GM12865 (cell line): Measurements from ENCODE around the gene ACO1.

Experiments used
- DNase-seq: peaks from one replicate; pipeline ENCODE4 v3.0.0; 2010; ENCODE audit warnings: low read depth
- H3K4me3 ChIP-seq: 2 replicates; pipeline ENCODE4 v1.5.1; 2011; ENCODE audit warnings: mild to moderate bottlenecking, low read depth, low read length, control low read depth
- CTCF ChIP-seq: IDR thresholded peaks from 2 replicates; pipeline ENCODE4 v1.5.1; 2011; ENCODE audit warnings: low read length, control low read depth, low read depth, inconsistent platforms; ENCODE audit not compliant: insufficient read depth; ENCODE audit errors: missing control alignments

Gene ACO1

GRCh38 chr9:32501868-32502267, 117.4 kb downstream of the ACO1 start:
- no peak for TF ChIP-seq CTCF
- H3K4me3 ChIP-seq: no peak overlapping the region
- DNase-seq: no peak

- no peak overlapping the region for H3K4me3 ChIP-seq
- TF ChIP-seq CTCF: no peak
- DNase-seq: no peak
These were observed 118.0 kb downstream of the ACO1 start for GRCh38 chr9:32502464-32502863.

- DNase-seq: no peak
- no peak overlapping the region for H3K4me3 ChIP-seq
- no peak for TF ChIP-seq CTCF
These were observed 118.6 kb downstream of the ACO1 start for GRCh38 chr9:32503008-32503407.
